ENCODE measurements around the gene OLIG3. TPM values are rescaled to one million over a fixed set of nuclear protein-coding genes. Genes with fewer than 3 reads are reported as not detected.

The OLIG3 gene
- under 1 TPM in 1 of 6 donors, not detected in 5; 0.13 TPM for total RNA-seq
- under 1 TPM in 1 of 2 donors, not detected in 1; 0.07 TPM for polyA plus RNA-seq

DNA sequence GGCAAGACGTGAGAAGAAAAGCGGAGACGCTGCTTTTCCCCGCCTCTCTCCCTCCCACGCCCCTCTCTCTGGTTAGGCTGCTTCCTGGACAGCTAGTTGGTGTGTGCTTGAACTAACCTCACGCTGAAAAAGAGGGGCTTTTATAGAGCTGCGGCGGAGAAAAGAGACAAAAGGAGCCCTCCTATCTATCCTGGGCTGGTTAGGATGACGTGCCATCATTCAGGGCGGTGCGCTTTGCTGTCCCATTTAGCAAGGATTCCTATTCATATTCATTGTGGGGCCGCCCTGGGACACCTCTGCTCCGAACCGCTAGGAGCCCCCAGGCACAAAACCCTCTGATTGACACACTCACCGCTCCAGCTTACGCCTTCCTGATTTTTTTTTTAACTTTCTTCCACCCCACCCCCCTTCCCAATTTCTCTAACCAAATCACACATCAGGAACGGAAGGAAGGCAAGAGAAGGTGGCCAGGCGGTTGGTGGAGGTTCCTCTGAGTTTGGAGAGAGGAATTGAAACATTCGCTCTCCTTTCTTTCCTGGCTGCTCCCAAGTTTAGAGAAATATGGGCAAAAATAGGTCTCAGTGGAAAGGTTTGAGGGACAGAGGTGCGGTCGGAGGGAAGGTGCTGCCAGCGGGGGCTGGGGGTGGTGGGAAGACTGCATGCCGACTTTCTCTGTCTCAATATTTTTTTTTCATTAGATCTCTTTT, at the start of gene OLIG3:
TSS of gene OLIG3 (minus strand) at position 114 of the 707 bp plus-strand sequence. CDS start 224 bp downstream, outside the sequence.
- ATAC-seq: no peak
- no peak within 1 kb of the TSS for H3K27ac ChIP-seq
- H3K4me3 ChIP-seq: peak within 1 kb of the TSS in 1 of 4 donors; percentile 14
- intact Hi-C loops (cut with DNase I): no loop called here
- FAIRE-seq: no peak
- TF ChIP-seq, protein P1, sequence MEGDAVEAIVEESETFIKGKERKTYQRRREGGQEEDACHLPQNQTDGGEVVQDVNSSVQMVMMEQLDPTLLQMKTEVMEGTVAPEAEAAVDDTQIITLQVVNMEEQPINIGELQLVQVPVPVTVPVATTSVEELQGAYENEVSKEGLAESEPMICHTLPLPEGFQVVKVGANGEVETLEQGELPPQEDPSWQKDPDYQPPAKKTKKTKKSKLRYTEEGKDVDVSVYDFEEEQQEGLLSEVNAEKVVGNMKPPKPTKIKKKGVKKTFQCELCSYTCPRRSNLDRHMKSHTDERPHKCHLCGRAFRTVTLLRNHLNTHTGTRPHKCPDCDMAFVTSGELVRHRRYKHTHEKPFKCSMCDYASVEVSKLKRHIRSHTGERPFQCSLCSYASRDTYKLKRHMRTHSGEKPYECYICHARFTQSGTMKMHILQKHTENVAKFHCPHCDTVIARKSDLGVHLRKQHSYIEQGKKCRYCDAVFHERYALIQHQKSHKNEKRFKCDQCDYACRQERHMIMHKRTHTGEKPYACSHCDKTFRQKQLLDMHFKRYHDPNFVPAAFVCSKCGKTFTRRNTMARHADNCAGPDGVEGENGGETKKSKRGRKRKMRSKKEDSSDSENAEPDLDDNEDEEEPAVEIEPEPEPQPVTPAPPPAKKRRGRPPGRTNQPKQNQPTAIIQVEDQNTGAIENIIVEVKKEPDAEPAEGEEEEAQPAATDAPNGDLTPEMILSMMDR (IDR thresholded peaks at IDR 0.05): no peak
- H3K4me1 ChIP-seq: peaks cover 0 to 10% (median 5%) of the 10 kb centered on the region in 3 donors
- H3K36me3 ChIP-seq: no peaks in the 10 kb centered on the region
- no peak for DNase-seq
- 10 to 16% methylated on average over 23 of the region's 23 CpGs for WGBS, 2 donors
- peaks cover 4 to 84% (median 29%) of the 10 kb centered on the region in 4 donors for H3K27me3 ChIP-seq
- no peaks in the 10 kb centered on the region for H3K9me3 ChIP-seq

DNA sequence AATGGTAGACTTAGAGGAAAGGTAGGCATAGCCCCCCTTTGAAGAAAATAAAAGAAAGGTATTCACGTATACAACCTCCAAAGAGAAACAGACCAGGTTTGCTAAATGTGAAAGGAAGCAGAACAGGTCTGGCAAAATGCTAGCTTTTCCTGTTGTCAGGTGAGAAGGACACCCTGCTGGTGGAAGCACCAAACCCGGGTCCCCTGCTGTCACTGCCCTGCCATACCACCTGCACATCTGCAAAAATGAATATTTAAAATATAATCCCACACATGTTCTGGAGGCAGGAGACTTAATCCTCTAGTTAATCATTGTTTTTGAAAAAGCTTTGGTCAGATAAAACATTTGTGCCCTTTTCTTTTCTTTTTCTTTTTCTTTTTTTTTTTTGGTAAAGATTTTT, 48.9 kb upstream of the OLIG3 start:
- intact Hi-C loops (cut with DNase I): no loop called here
- ATAC-seq (no peak), FAIRE-seq (no peak), DNase-seq (no peak)
- Histone ChIP-seq H3K4me3 (no peak overlapping the region), H3K9me3 (no peaks in the 10 kb centered on the region), H3K27ac (no peak overlapping the region), H3K36me3 (no peaks in the 10 kb centered on the region), H3K27me3 (no peaks in the 10 kb centered on the region), H3K4me1 (no peaks in the 10 kb centered on the region)
- 22 to 33% methylated on average over 2 of the region's 2 CpGs for WGBS, 2 donors
- TF ChIP-seq, protein P1 (IDR thresholded peaks at IDR 0.05): no peak

DNA sequence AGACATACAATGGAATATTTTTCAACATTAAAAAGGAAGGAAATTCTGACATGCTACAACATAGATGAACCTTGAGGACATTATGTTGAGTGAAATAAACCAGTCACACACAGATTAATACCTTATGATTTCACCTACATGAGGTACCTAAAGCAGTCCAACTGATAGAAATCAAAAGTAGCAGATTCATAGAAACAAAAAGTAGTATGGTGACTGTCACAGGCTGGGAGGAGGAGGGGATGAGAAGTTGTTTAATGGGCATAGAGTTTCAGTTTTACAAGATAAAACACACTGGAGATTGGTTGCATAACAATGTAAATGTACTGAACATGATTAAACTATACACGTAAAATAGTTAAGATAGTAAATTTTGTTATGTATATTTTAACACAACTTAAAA, 48.5 kb upstream of the OLIG3 start:
- DNase-seq: no peak
- no peaks in the 10 kb centered on the region for H3K4me1 ChIP-seq
- WGBS, 2 donors: 26 to 45% methylated on average over 1 of the region's 1 CpG
- no peaks in the 10 kb centered on the region for H3K9me3 ChIP-seq
- intact Hi-C loops (cut with DNase I): no loop called here
- no peaks in the 10 kb centered on the region for H3K36me3 ChIP-seq
- no peak for FAIRE-seq
- no peak for ATAC-seq
- TF ChIP-seq, protein P1 (IDR thresholded peaks at IDR 0.05): no peak
- H3K27me3 ChIP-seq: no peaks in the 10 kb centered on the region
- no peak overlapping the region for H3K27ac ChIP-seq
- no peak overlapping the region for H3K4me3 ChIP-seq

DNA sequence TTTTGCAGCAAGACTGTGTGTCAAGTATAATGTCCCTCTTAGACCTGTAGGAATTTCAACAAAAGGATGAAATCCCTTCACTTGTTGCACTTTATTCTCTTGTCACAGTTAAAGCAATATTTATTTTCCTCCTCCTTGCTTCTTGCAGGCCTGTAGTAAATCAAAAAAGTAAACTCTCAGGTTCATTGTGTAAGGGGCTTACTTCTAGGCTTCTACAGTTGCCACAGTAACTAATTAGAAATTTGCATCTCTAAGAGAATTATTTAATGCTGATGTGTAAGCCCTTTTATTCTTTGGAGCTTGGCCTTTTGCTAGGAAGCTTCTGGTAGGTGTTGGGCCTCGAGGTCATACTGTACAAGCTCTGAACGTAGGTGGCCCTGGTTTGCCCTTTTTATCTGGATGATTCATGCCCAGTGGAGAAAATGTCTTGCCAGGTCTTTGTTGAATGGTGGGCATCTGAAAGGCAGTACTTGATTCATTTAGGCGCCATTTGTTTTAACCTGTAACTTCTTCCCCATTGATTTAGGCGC, 47.4 kb upstream of the OLIG3 start:
- H3K4me1 ChIP-seq: no peaks in the 10 kb centered on the region
- no peak for ATAC-seq
- FAIRE-seq: no peak
- H3K4me3 ChIP-seq: no peak overlapping the region
- intact Hi-C loops (cut with DNase I): no loop called here
- no peak overlapping the region for H3K27ac ChIP-seq
- 85 to 89% methylated on average over 4 of the region's 4 CpGs for WGBS, 2 donors
- H3K9me3 ChIP-seq: no peaks in the 10 kb centered on the region
- H3K27me3 ChIP-seq: no peaks in the 10 kb centered on the region
- no peak for DNase-seq
- H3K36me3 ChIP-seq: no peaks in the 10 kb centered on the region
- TF ChIP-seq, protein P1 (IDR thresholded peaks at IDR 0.05): no peak
